ENCODE results near the gene METTL4.
"Not testable (repeated sequence)": the region's sequence is repeated elsewhere in the genome, so short reads cannot be mapped to it uniquely, and the experiment has no call there.

The METTL4 gene

GRCh38 chr18:2536493-2536892, 34.8 kb downstream of the METTL4 start:
- Histone ChIP-seq H3K4me2 (peak overlapping the region in 4 of 11 experiments; percentile 5 to 87 (median 78); a peak in 5 of 22 replicates), H4K20me1 (no peaks in the 10 kb centered on the region), H3K4me1 (peaks cover 0 to 51% (median 31%) of the 10 kb centered on the region in 10 experiments; a peak in 16 of 20 replicates), H3K9ac (no peak overlapping the region), H3K9me3 (replicated peaks in 1 of 11) (peaks cover 18 to 38% (median 24%) of the 10 kb centered on the region in 11 experiments), H3K4me3 (no peak overlapping the region), H3K36me3 (peaks cover 4 to 40% (median 16%) of the 10 kb centered on the region in 11 experiments; a peak in 14 of 22 replicates), H3K27me3 (no peaks in the 10 kb centered on the region), H3K27ac (peak overlapping the region in 1 of 11 experiments; percentile 2; a peak in 1 of 22 replicates)
- TF ChIP-seq Cebpa-rat (IDR thresholded peaks at IDR 0.05) = no peak

GRCh38 chr18:2536063-2536462, 35.2 kb downstream of the METTL4 start:
- Histone ChIP-seq H3K4me2 (peak overlapping the region in 6 of 11 experiments; percentile 60 to 87 (median 78); a peak in 11 of 22 replicates), H3K27me3 (no peaks in the 10 kb centered on the region), H3K4me3 (no peak overlapping the region), H3K9ac (no peak overlapping the region), H4K20me1 (no peaks in the 10 kb centered on the region), H3K27ac (0 out of 22 replicates have a peak overlapping the region, but pooled peaks of 1 of the 11 experiments have one; percentile 2), H3K36me3 (peaks cover 4 to 40% (median 16%) of the 10 kb centered on the region in 11 experiments; a peak in 14 of 22 replicates), H3K4me1 (peaks cover 0 to 46% (median 29%) of the 10 kb centered on the region in 10 experiments; a peak in 16 of 20 replicates), H3K9me3 (replicated peaks in 1 of 11) (peaks cover 18 to 42% (median 28%) of the 10 kb centered on the region in 11 experiments)
- no peak for TF ChIP-seq Cebpa-rat (IDR thresholded peaks at IDR 0.05)

- H3K27me3 ChIP-seq = no peaks in the 10 kb centered on the region
- H4K20me1 ChIP-seq = no peaks in the 10 kb centered on the region
- no peak for TF ChIP-seq Cebpa-rat (IDR thresholded peaks at IDR 0.05)
- H3K4me2 ChIP-seq = peak overlapping the region in 8 of 11 experiments; percentile 43 to 87 (median 70); a peak in 16 of 22 replicates
- H3K4me1 ChIP-seq = peaks cover 0 to 40% (median 24%) of the 10 kb centered on the region in 10 experiments; a peak in 16 of 20 replicates
- H3K9ac ChIP-seq = no peak overlapping the region
- peaks cover 18 to 47% (median 29%) of the 10 kb centered on the region in 11 experiments for H3K9me3 ChIP-seq (replicated peaks in 1 of 11)
- H3K36me3 ChIP-seq = peaks cover 4 to 40% (median 16%) of the 10 kb centered on the region in 11 experiments; a peak in 14 of 22 replicates
- H3K27ac ChIP-seq = no peak overlapping the region
- peak overlapping the region in 1 of 10 experiments; percentile 9; a peak in 1 of 20 replicates for H3K4me3 ChIP-seq
Measured at GRCh38 chr18:2535419-2535910, 35.8 kb downstream of the METTL4 start.

GRCh38 chr18:2534906-2535305, 36.4 kb downstream of the METTL4 start:
- no peak for TF ChIP-seq Cebpa-rat (IDR thresholded peaks at IDR 0.05)
- Histone ChIP-seq H3K9ac (no peak overlapping the region), H4K20me1 (no peaks in the 10 kb centered on the region), H3K4me2 (peak overlapping the region in 8 of 11 experiments; percentile 43 to 87 (median 70); a peak in 16 of 22 replicates), H3K9me3 (replicated peaks in 1 of 11) (peaks cover 18 to 53% (median 33%) of the 10 kb centered on the region in 11 experiments), H3K4me1 (peaks cover 0 to 35% (median 21%) of the 10 kb centered on the region in 10 experiments; a peak in 16 of 20 replicates), H3K27me3 (no peaks in the 10 kb centered on the region), H3K4me3 (0 out of 20 replicates have a peak overlapping the region, but pooled peaks of 1 of the 10 experiments have one; percentile 9), H3K36me3 (peaks cover 4 to 40% (median 16%) of the 10 kb centered on the region in 11 experiments; a peak in 14 of 22 replicates), H3K27ac (no peak overlapping the region)

- Histone ChIP-seq H3K27ac (no peak overlapping the region), H3K4me1 (peaks cover 0 to 34% (median 21%) of the 10 kb centered on the region in 10 experiments; a peak in 15 of 20 replicates)
- no peak for TF ChIP-seq Cebpa-rat (IDR thresholded peaks at IDR 0.05)
Measured at GRCh38 chr18:2532797-2533196, 38.5 kb downstream of the METTL4 start.

GRCh38 chr18:2531751-2532150, 39.6 kb downstream of the METTL4 start:
- H3K4me3 ChIP-seq = 0 out of 20 replicates have a peak overlapping the region, but pooled peaks of 1 of the 10 experiments have one; percentile 4
- H3K27me3 ChIP-seq = no peaks in the 10 kb centered on the region
- no peaks in the 10 kb centered on the region for H4K20me1 ChIP-seq
- TF ChIP-seq Cebpa-rat (IDR thresholded peaks at IDR 0.05) = no peak
- H3K27ac ChIP-seq = no peak overlapping the region
- no peak overlapping the region for H3K9ac ChIP-seq
- H3K9me3 ChIP-seq (replicated peaks in 1 of 11) = peaks cover 18 to 54% (median 38%) of the 10 kb centered on the region in 11 experiments
- peaks cover 0 to 28% (median 6%) of the 10 kb centered on the region in 11 experiments; a peak in 9 of 22 replicates for H3K36me3 ChIP-seq
- H3K4me2 ChIP-seq = no peak overlapping the region
- peaks cover 0 to 31% (median 20%) of the 10 kb centered on the region in 10 experiments; a peak in 15 of 20 replicates for H3K4me1 ChIP-seq

More at GRCh38 chr18:2532797-2533196, 38.5 kb downstream of the METTL4 start:
- Histone ChIP-seq H3K4me2 (no peak overlapping the region), H3K36me3 (peaks cover 0 to 30% (median 10%) of the 10 kb centered on the region in 11 experiments; a peak in 10 of 22 replicates), H3K27me3 (no peaks in the 10 kb centered on the region), H3K4me3 (no peak overlapping the region), H3K9me3 (replicated peaks in 1 of 11) (peaks cover 18 to 59% (median 38%) of the 10 kb centered on the region in 11 experiments), H4K20me1 (no peaks in the 10 kb centered on the region), H3K9ac (no peak overlapping the region)

GRCh38 chr18:2529154-2529553, 42.2 kb downstream of the METTL4 start:
- Histone ChIP-seq H3K4me1 (peaks cover 0 to 5% (median under 1%) of the 10 kb centered on the region in 10 experiments; a peak in 8 of 20 replicates), H3K4me2 (no peak overlapping the region), H3K9ac (no peak overlapping the region), H3K27ac (no peak overlapping the region), H3K27me3 (no peaks in the 10 kb centered on the region), H3K9me3 (replicated peaks in 1 of 11) (peaks cover 18 to 49% (median 36%) of the 10 kb centered on the region in 11 experiments), H3K36me3 (peaks cover 0 to 13% (median 6%) of the 10 kb centered on the region in 11 experiments; a peak in 6 of 22 replicates), H4K20me1 (no peaks in the 10 kb centered on the region), H3K4me3 (no peak overlapping the region)
- TF ChIP-seq Cebpa-rat (IDR thresholded peaks at IDR 0.05) = no peak

- H3K36me3 ChIP-seq = no peaks in the 10 kb centered on the region
- H3K4me3 ChIP-seq = no peak overlapping the region
- no peak overlapping the region for H3K4me2 ChIP-seq
- no peak overlapping the region for H3K9ac ChIP-seq
- H3K4me1 ChIP-seq = peaks cover 0 to 11% (median 5%) of the 10 kb centered on the region in 10 experiments; a peak in 7 of 20 replicates
- H3K9me3 ChIP-seq (replicated peaks in 1 of 11) = peaks cover 0 to 21% (median 12%) of the 10 kb centered on the region in 11 experiments; a peak in 16 of 22 replicates
- no peak for TF ChIP-seq Cebpa-rat (IDR thresholded peaks at IDR 0.05)
- H3K27me3 ChIP-seq = no peaks in the 10 kb centered on the region
- H4K20me1 ChIP-seq = no peaks in the 10 kb centered on the region
- no peak overlapping the region for H3K27ac ChIP-seq
Measured at GRCh38 chr18:2526329-2526728, 45.0 kb downstream of the METTL4 start.

- not testable (repeated sequence) for H3K9me3 ChIP-seq (replicated peaks in 1 of 11); H3K4me3 ChIP-seq; H4K20me1 ChIP-seq; H3K4me2 ChIP-seq; H3K9ac ChIP-seq; H3K36me3 ChIP-seq; H3K27ac ChIP-seq; H3K27me3 ChIP-seq
- peaks cover 0 to 11% (median 5%) of the 10 kb centered on the region in 10 experiments; a peak in 7 of 20 replicates for H3K4me1 ChIP-seq
Measured at GRCh38 chr18:2524794-2525198, 46.5 kb downstream of the METTL4 start.

Data from BLaER1 treated with 17β-estradiol and CSF1 and Interleukin-3, amounts not matched to agents 10 nM and 100 nM (cell line).